HEK293 (cell line): ENCODE measurements around the gene SLC30A10.

Experiments used
- CTCF ChIP-seq: fragments of 450-650 bp; formaldehyde crosslinking; IDR thresholded peaks from 2 replicates; pipeline ENCODE4 v1.5.1; 2016; ENCODE audit warnings: missing biosample characterization, missing genetic modification characterization
- FEZF1 ChIP-seq: fragments of 450-650 bp; formaldehyde crosslinking; IDR thresholded peaks from 2 replicates; pipeline ENCODE4 v1.5.1; 2016; ENCODE audit warnings: missing biosample characterization, missing genetic modification characterization
- SCRT1 ChIP-seq: fragments of 450-650 bp; formaldehyde crosslinking; IDR thresholded peaks from 2 replicates; pipeline ENCODE4 v1.5.1; 2016; ENCODE audit warnings: missing biosample characterization, missing genetic modification characterization, borderline replicate concordance
- SP2 ChIP-seq: fragments of 450-650 bp; formaldehyde crosslinking; IDR thresholded peaks from 2 replicates; pipeline ENCODE4 v1.5.1; 2016; ENCODE audit warnings: missing biosample characterization, missing genetic modification characterization
- SP3 ChIP-seq: fragments of 450-650 bp; formaldehyde crosslinking; IDR thresholded peaks from 2 replicates; pipeline ENCODE4 v1.5.1; 2016; ENCODE audit warnings: missing biosample characterization, missing genetic modification characterization
- ZBTB11 ChIP-seq: fragments of 450-650 bp; formaldehyde crosslinking; conservative IDR thresholded peaks from 2 replicates; pipeline ENCODE4 v1.5.1; 2016; ENCODE audit warnings: low read depth, missing biosample characterization, missing genetic modification characterization
- ZNF416 ChIP-seq: fragments of 450-650 bp; formaldehyde crosslinking; IDR thresholded peaks from 2 replicates; pipeline ENCODE4 v1.5.1; 2016; ENCODE audit warnings: missing biosample characterization, missing genetic modification characterization
- ZNF488 ChIP-seq: fragments of 450-650 bp; formaldehyde crosslinking; IDR thresholded peaks from 2 replicates; pipeline ENCODE4 v1.5.1; 2016; ENCODE audit warnings: missing biosample characterization, missing genetic modification characterization
- ZNF600 ChIP-seq: fragments of 450-650 bp; formaldehyde crosslinking; IDR thresholded peaks from 2 replicates; pipeline ENCODE4 v1.5.1; 2016; ENCODE audit warnings: missing biosample characterization, missing genetic modification characterization
- ZSCAN30 ChIP-seq: fragments of 450-650 bp; IDR thresholded peaks from 2 replicates; pipeline ENCODE4 v1.5.1; 2018; ENCODE audit warnings: missing biosample characterization, mild to moderate bottlenecking, missing genetic modification characterization, moderate library complexity
- TF ChIP-seq, protein P1 (sequence below): fragments of 450-650 bp; formaldehyde crosslinking; IDR thresholded peaks from 2 replicates; pipeline ENCODE4 v1.5.1; 2016; ENCODE audit warnings: missing biosample characterization, missing genetic modification characterization, low read depth
- TF ChIP-seq, protein P2 (sequence below): fragments of 450-650 bp; formaldehyde crosslinking; IDR thresholded peaks from 2 replicates; pipeline ENCODE4 v1.5.1; 2016; ENCODE audit warnings: missing biosample characterization, missing genetic modification characterization, low read depth

GRCh38 chr1:219926363-219926998, 1.9 kb downstream of the SLC30A10 start:
- TF ChIP-seq ZNF416 (tag by site-specific recombination) = no peak
- TF ChIP-seq CTCF (tag by site-specific recombination) = no peak
- TF ChIP-seq ZBTB11 = no peak
- no peak for TF ChIP-seq SP3
- TF ChIP-seq ZNF600 (tag by site-specific recombination) = no peak
- TF ChIP-seq FEZF1 (tag by site-specific recombination) = no peak
- TF ChIP-seq, protein P1, sequence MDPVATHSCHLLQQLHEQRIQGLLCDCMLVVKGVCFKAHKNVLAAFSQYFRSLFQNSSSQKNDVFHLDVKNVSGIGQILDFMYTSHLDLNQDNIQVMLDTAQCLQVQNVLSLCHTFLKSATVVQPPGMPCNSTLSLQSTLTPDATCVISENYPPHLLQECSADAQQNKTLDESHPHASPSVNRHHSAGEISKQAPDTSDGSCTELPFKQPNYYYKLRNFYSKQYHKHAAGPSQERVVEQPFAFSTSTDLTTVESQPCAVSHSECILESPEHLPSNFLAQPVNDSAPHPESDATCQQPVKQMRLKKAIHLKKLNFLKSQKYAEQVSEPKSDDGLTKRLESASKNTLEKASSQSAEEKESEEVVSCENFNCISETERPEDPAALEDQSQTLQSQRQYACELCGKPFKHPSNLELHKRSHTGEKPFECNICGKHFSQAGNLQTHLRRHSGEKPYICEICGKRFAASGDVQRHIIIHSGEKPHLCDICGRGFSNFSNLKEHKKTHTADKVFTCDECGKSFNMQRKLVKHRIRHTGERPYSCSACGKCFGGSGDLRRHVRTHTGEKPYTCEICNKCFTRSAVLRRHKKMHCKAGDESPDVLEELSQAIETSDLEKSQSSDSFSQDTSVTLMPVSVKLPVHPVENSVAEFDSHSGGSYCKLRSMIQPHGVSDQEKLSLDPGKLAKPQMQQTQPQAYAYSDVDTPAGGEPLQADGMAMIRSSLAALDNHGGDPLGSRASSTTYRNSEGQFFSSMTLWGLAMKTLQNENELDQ (tag by site-specific recombination) = no peak
- no peak for TF ChIP-seq ZSCAN30
- TF ChIP-seq ZNF488 (tag by site-specific recombination) = no peak
- TF ChIP-seq, protein P2, sequence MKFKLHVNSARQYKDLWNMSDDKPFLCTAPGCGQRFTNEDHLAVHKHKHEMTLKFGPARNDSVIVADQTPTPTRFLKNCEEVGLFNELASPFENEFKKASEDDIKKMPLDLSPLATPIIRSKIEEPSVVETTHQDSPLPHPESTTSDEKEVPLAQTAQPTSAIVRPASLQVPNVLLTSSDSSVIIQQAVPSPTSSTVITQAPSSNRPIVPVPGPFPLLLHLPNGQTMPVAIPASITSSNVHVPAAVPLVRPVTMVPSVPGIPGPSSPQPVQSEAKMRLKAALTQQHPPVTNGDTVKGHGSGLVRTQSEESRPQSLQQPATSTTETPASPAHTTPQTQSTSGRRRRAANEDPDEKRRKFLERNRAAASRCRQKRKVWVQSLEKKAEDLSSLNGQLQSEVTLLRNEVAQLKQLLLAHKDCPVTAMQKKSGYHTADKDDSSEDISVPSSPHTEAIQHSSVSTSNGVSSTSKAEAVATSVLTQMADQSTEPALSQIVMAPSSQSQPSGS = no peak
- no peak for TF ChIP-seq SCRT1 (tag by site-specific recombination)
- no peak for TF ChIP-seq SP2 (tag by site-specific recombination)
